ENCODE measurements around the gene THSD4. TPM values are rescaled to one million over a fixed set of nuclear protein-coding genes. Genes with fewer than 3 reads are reported as not detected.

Gene THSD4
- total and polyA plus RNA-seq, 4 donors = 6.0 to 42.4 (median 18.5) TPM

- peak overlapping the region in 1 of 2 donors; percentile 54 for H3K27ac ChIP-seq (ENCODE audit: low read depth in 1 of 2, low read length in 1 of 2)
- H3K4me1 ChIP-seq (ENCODE audit: control insufficient read depth in 5 of 5, insufficient read depth in 5 of 5, low read length in 5 of 5) = peaks cover 2 to 19% (median 7%) of the 10 kb centered on the region in 5 donors
- ATAC-seq (ENCODE audit: insufficient read depth, low FRiP score) = no peak
- no peaks in the 10 kb centered on the region for H3K36me3 ChIP-seq (ENCODE audit: control insufficient read depth in 4 of 4, insufficient read depth in 4 of 4, low read length in 4 of 4)
- no peaks in the 10 kb centered on the region for H3K27me3 ChIP-seq (ENCODE audit: control insufficient read depth in 3 of 3, insufficient read depth in 3 of 3, low read length in 2 of 3)
- no peak for DNase-seq
- 85 to 87% methylated on average over 6 of the region's 6 CpGs for WGBS, 2 donors
- no peak for TF ChIP-seq CTCF (IDR thresholded peaks at IDR 0.05; ENCODE audit: control extremely low read depth, extremely low read depth)
- no peak overlapping the region for H3K4me3 ChIP-seq
- no peak overlapping the region for H3K9ac ChIP-seq (ENCODE audit: insufficient read depth in 1 of 2, low read length in 2 of 2)
- H3K9me3 ChIP-seq (ENCODE audit: control insufficient read depth in 4 of 4, insufficient read depth in 3 of 4, low read length in 3 of 4) = no peaks in the 10 kb centered on the region
These were observed 476.9 kb downstream of the THSD4 start for GRCh38 chr15:71592203-71592602.

- 85 to 94% methylated on average over 6 of the region's 6 CpGs for WGBS, 2 donors
- Histone ChIP-seq H3K27me3 (ENCODE audit: control insufficient read depth in 3 of 3, insufficient read depth in 3 of 3, low read length in 2 of 3) (no peaks in the 10 kb centered on the region), H3K27ac (ENCODE audit: low read depth in 1 of 2, low read length in 1 of 2) (no peak overlapping the region), H3K36me3 (ENCODE audit: control insufficient read depth in 4 of 4, insufficient read depth in 4 of 4, low read length in 4 of 4) (no peaks in the 10 kb centered on the region), H3K4me1 (ENCODE audit: control insufficient read depth in 5 of 5, insufficient read depth in 5 of 5, low read length in 5 of 5) (peaks cover 3 to 48% (median 24%) of the 10 kb centered on the region in 5 donors), H3K9ac (ENCODE audit: insufficient read depth in 1 of 2, low read length in 2 of 2) (no peak overlapping the region), H3K9me3 (ENCODE audit: control insufficient read depth in 4 of 4, insufficient read depth in 3 of 4, low read length in 3 of 4) (no peaks in the 10 kb centered on the region), H3K4me3 (no peak overlapping the region)
- DNase-seq = no peak
- ATAC-seq (ENCODE audit: insufficient read depth, low FRiP score) = no peak
- no peak for TF ChIP-seq CTCF (IDR thresholded peaks at IDR 0.05; ENCODE audit: control extremely low read depth, extremely low read depth)
These were observed 480.7 kb downstream of the THSD4 start for GRCh38 chr15:71595846-71596553.

DNA sequence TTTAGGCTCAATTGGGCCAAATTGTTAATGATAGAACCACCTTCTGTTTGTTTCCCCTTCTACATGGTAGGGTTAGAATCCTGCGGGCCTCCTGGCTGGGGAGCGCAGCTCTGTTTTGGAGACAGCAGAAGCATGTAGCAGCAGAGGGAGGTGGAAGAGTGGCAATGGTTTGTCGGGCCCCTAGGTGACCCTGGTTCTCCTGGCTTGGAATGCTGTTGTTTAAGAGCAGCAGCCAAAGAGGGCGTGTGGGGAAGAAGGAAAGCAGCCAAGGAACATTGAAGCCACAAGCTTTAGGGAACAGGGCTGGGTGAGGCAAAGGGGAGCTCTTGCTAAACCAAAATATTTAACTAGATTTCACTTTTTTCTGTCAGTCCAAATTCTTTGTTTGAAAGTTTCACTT is 481.4 kb downstream of the THSD4 start:
- Histone ChIP-seq H3K9ac (ENCODE audit: insufficient read depth in 1 of 2, low read length in 2 of 2) (no peak overlapping the region), H3K4me3 (no peak overlapping the region), H3K36me3 (ENCODE audit: control insufficient read depth in 4 of 4, insufficient read depth in 4 of 4, low read length in 4 of 4) (no peaks in the 10 kb centered on the region), H3K27ac (ENCODE audit: low read depth in 1 of 2, low read length in 1 of 2) (peak overlapping the region; percentile 4 to 88), H3K4me1 (ENCODE audit: control insufficient read depth in 5 of 5, insufficient read depth in 5 of 5, low read length in 5 of 5) (peaks cover 3 to 55% (median 27%) of the 10 kb centered on the region in 5 donors), H3K27me3 (ENCODE audit: control insufficient read depth in 3 of 3, insufficient read depth in 3 of 3, low read length in 2 of 3) (no peaks in the 10 kb centered on the region), H3K9me3 (ENCODE audit: control insufficient read depth in 4 of 4, insufficient read depth in 3 of 4, low read length in 3 of 4) (no peaks in the 10 kb centered on the region)
- DNase-seq (peak; percentile 75 to 92 (median 86)), ATAC-seq (ENCODE audit: insufficient read depth, low FRiP score) (no peak)
- no peak for TF ChIP-seq CTCF (IDR thresholded peaks at IDR 0.05; ENCODE audit: control extremely low read depth, extremely low read depth)
- WGBS, 2 donors = 32 to 44% methylated on average over 4 of the region's 4 CpGs

Measured in lung (tissue), 12 donors.